ENCODE results near the gene LRRK2.

GRCh38 chr12:40271981-40272664, 47.3 kb downstream of the LRRK2 start:
- no peak for TF ChIP-seq CTCF (IDR thresholded peaks at IDR 0.05)
- no peak for TF ChIP-seq POLR2A (IDR thresholded peaks at IDR 0.05)

Data from lower leg skin (tissue), 3 donors.